ENCODE results near the gene ADGRD1.
"Not testable (repeated sequence)": the region's sequence is repeated elsewhere in the genome, so short reads cannot be mapped to it uniquely, and the experiment has no call there.

The ADGRD1 gene

DNA sequence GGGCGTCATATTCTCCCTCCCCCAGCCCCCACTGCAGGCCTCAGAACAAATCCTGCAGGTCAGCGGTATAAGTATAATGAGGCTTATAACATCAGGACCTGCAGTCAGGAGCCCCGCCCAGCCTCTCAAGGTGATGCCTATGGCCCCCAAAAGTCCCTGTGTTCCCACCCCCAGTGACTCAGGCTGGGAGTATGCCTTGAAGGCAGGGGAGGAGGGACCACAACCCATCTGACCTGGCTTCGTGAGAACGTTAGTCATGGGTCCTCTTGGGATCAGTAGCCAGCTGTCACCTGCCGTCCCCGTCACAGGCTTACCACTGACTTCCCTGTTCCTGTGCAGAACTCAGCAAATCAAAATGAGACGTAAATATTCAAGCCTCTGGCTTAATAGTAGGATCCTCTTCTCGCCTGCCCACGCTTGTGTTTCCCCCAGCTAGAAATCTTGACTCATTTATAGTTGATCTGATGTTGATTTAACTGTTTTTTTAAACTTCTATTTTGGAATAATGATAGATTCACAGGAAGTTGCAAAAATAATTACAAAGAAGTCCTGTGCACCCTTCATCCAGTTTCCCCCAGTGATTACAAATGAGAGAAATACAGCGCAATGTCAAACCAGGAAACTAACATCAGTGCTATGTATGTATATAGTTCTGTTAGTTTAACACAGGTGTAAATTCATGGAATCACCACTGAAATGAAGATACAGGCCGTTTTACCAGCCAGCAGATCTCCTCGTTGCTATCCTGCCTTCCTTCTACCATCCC is 107.5 kb downstream of the ADGRD1 start:
- no peak for DNase-seq

- no peak for DNase-seq
Observed at GRCh38 chr12:131063413-131063812, 109.7 kb downstream of the ADGRD1 start.

GRCh38 chr12:131063960-131064359 is 110.3 kb downstream of the ADGRD1 start:
- DNase-seq = no peak

DNA sequence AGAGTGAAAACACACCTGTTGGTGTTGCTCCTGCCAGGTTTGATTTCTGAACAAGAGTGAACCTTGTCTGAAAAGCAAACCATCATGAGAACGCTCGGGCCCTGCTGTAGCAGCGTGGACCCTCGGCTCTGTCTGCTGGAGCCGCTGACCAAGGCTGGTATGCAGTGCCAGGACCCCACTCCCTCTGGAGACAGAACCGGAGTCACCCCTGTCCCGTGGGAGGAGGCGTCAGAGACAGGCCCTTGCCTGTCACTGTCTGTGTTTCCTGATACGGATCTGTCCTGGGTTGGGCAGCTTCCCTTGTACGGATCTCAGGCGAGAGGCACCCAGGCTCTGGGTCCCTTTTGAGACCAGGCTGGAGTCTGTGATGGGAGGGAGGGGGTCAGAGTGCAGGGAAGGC is 111.6 kb downstream of the ADGRD1 start:
- DNase-seq = no peak

DNA sequence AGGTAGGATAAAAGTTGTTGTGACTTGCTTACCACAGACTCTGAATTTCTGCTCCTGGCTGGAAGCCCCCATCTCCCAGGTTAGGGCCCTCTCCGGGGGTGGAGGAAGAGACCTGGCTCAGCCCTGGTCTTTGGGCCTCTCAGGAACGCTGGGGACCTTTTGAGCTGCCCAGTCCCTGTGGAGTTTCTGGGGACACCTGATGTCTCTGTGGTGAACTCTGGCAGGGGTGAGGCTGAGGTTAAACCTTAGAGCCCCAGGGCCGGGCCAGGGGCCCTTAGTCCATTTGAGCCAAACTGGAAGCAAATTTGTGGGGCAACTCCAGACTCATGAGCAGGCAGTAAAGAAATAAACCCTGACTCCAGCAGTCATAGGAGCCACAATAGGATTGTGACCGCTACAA is 112.1 kb downstream of the ADGRD1 start:
- no peak for DNase-seq

- DNase-seq = no peak
Observed at GRCh38 chr12:131066207-131066885, 112.6 kb downstream of the ADGRD1 start.

DNA sequence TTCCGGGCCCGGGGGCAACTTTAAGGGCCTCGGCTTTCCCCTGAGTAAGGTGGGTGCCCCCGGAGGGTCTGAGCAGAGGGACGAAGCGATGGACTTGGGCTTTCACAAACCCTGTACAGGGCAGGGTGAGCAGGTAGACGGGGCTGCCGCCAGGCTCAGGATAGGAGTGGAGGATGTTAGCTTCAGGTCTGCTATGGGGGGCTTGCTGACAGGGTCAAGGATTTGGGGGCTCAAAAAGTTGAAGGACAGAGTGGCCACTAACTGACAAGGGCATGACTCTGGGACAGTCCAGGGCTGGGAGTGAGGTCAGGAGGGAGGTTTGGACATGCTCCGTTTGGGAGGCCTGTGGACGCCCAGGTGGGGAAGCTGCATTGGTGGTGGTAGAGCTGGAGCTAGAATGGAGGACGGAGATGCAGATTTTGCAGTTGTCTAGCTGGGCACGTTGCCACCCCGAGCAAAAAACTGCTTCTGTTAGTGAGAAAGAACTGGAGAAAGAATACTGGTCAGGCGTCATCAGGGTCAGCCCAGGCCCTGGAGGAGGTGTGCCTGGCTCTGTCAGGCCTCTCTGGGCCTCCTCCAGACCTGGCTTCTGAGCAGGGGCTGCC is 113.3 kb downstream of the ADGRD1 start:
- no peak for DNase-seq

DNA sequence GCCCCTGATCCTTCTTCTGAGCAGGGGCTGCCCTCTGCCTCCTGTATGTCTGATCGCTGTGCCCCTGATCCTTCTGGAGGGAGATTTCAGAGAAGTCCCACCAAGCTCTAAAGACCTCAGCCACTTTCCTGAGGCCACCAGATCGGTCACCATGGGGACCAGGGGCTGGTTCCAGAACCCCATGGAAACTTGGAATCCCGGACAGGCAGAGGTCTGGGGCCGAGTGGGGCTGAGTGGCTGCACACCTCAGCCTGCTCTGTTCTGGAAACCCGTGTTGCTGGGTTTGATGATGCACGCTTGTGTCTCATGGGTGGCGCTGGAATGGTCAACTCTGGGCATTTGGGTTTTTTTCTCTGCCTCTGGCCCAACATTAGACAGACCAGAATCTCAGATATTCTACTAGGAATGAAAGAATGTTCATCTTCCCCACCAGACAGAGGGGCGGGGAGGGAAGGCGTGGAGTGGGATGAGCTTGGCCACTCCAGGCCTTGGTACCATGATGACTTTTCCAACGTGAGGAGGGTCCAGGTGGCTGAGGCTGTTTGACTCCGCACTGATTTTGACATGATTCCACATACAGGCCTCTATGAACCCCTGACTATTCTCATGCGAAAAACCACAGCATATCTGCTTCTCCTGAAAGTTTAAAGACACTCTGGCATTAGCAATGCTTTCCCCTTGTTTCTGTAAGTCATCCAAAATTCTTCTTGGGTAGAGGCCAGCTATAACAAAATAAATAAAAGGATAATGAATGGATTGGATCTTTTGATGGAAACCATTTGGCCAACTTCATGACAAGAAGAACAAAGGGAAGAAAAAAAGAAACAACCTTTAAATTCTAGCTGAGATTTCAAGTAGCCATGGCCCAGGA is 114.5 kb downstream of the ADGRD1 start:
- DNase-seq = no peak

- DNase-seq = not testable (repeated sequence)
Observed at GRCh38 chr12:131068926-131069720, 115.4 kb downstream of the ADGRD1 start.

DNA sequence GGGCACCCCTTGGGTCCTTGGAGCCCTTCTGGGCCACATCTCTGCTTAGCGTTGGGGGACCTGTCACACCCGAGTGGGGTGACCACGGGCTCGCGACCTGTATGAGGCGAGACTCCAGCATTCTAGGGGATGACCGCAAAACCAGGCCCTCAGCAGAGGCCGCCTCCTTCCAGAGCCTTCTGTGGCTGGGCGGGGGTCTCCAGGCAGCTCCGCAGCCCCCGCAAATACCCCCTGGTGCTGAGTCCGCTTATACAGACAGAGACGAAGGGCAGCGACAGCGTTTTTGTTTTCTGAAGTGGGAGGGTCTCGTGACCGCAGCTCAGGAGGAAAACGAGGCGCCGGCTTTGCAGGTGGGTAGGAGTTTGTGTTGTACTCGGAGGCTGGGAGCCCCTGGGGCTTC is 116.4 kb downstream of the ADGRD1 start:
- DNase-seq = not testable (repeated sequence)

DNA sequence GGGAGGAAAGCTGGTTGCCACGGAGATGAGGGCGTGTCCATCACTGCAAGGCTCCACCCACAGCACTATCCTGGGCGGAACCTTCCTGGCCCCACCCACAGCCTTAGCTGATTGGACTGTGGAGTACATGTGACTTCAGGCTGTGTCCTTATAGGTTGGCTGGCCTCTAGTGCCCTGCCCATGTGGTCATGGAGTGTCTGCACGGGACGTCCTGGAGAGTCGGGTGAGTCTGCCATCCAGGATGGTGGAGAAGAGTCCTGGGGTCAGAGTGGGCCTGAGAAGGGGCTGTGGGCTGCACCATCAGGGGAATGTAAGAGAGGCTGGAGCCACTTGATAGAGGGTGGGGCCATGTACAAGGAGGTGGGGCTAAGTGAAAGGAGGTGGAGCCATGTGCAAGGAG is 117.0 kb downstream of the ADGRD1 start:
- not testable (repeated sequence) for DNase-seq

- not testable (repeated sequence) for DNase-seq
Observed at GRCh38 chr12:131071234-131071820, 117.6 kb downstream of the ADGRD1 start.

DNA sequence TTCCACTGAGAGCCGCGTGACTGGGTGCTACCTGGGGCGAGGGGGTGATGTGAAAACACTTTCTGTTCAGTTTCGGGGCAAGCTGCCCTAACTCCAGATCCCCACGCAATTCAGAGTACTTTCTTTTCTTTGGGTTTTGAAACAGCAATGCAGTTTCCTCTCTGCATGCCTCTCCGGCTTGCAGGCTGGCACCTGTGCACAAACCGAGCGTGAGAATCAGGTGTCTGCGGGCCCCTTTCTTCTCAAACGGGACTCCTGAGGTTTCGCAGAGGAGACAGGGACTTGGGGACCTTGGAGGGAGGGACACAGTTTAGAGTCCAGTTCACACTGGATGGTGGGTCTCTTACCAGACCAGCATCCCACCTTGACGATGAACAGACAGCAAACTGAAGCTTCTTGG is 118.2 kb downstream of the ADGRD1 start:
- not testable (repeated sequence) for DNase-seq

DNA sequence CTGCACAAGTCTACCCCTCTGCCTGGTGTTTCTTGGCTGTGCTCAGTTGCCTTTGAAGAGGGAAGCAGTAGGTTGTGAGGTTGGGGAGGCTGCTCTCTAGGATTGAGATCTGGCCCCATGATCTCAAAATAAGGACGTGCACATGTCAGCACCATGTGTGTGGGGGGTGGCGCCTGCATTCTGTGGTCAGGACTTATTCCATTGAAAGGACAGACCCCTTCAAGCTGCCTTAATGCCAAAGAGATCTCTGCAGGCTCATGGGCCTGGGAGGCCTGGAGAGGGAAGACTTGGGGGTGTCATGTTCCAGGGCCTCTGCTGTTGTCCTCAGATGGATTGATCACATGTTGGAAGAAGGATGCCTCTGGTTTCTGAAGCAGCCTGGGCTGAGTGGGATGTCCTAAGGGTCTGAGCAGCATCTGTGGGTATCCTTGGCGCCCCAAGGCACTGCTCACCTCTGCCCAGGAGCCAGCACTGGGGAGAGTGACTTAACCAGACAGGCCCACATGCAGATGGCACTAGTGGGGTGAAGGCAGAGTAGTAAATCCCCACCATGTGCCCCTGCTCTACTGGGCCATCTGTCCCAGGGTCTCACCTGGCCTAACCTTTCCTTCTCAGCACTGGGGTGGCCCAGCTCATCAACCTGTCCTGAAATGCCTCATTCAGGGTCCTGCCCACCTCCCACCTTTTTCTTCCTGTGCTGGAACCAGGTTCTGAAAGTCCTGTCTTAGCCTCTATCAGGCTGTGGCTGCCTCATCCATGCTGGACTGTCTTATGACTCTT is 118.9 kb downstream of the ADGRD1 start:
- DNase-seq = no peak

- DNase-seq = no peak
Observed at GRCh38 chr12:131074221-131075083, 120.7 kb downstream of the ADGRD1 start.

DNA sequence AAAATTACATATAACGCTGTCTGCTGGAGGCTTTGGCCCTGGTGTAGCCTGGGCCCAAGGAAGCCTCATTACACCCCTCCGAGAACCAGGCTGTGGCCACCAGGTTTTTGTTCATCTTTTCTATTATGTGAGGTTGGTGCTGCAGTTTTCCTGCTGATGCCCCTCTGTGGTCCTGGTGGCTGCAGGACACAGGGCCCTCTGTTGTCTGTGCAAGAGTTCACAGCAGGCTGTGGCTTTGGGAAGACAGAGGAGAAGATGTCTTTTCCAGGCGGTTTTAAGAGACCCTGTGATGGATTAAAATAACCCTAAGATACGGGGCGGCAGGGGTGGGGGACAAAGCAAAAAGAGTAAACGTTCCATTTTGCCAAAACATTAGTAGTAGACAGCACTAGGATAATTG is 121.5 kb downstream of the ADGRD1 start:
- DNase-seq = no peak

DNA sequence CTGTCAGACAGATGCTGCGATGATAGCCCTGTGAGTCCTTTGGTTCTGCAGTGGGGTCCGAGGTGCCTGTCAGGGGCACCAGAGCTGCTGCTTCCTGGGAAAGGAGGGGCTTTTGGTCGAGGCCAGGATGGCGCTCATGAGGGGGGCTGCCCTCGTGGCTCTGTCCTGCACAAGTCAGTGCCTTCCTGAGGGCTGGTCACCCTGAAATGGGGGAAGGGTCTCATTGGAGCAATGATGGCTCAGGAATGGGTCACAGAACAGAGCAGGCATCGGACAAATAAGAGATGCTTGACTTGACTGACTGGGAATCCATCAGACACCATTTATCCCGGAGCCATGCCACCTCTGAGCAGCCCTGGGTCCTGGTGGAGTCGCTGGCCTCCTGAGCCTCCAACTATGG is 121.9 kb downstream of the ADGRD1 start:
- no peak for DNase-seq

DNA sequence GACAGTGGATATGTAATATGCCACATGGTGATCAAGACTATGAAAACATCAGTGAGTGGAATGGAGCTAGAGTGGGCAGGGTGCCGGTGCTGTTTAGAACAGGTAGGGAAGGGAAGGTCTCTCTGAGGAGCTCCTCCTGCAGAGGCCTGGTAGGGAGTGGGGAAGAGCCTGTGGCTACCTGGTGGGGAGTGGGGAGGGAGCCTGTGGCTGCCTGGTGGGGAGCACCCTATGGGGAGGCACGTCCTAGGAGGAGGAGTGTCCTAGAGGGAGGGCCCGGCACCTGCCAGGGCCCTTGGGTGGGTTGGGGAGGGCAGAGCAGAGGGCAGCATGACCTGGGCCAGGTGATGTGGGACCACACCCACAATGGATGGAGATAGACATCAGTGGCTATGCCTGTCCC is 122.6 kb downstream of the ADGRD1 start:
- DNase-seq = no peak

- no peak for DNase-seq
Observed at GRCh38 chr12:131076791-131077747, 123.4 kb downstream of the ADGRD1 start.
